K562 (cell line): Measurements from ENCODE around the gene ALS2.

ENCODE experiments used
- CTCF ChIP-seq, 3 experiments: IDR thresholded peaks in 2 of 3; conservative IDR thresholded peaks in 1 of 3; 2 replicates each; pipeline ENCODE4 v1.5.1; 2011 to 2012; ENCODE audit warnings: low read length in 3 of 3, mild to moderate bottlenecking in 3 of 3, control low read depth in 2 of 3, improper control_type of control experiment in 1 of 3, inconsistent platforms in 1 of 3, low read depth in 1 of 3, mixed read lengths in 1 of 3, moderate library complexity in 1 of 3; ENCODE audit not compliant: insufficient read depth in 2 of 3
- L3MBTL2 ChIP-seq: fragments of 450-650 bp; IDR thresholded peaks from 2 replicates; pipeline ENCODE4 v1.6.1; 2016; ENCODE audit warnings: mild to moderate bottlenecking, moderate library complexity
- NCOA2 ChIP-seq, 2 experiments: fragments of 450-650 bp; IDR thresholded peaks; 2 replicates each; pipeline ENCODE4 v1.6.1; 2018; ENCODE audit warnings: mild to moderate bottlenecking in 2 of 2, moderate library complexity in 1 of 2; ENCODE audit not compliant: partially characterized antibody in 2 of 2
- PHF8 ChIP-seq: fragments of 200-600 bp; sonication (generic); IDR thresholded peaks from 2 replicates; pipeline ENCODE4 v1.6.1; 2012; ENCODE audit warnings: mixed run types, mild to moderate bottlenecking, inconsistent platforms, low read length, moderate library complexity, borderline replicate concordance
- POLR2A ChIP-seq: fragments of 450-650 bp; conservative IDR thresholded peaks from 2 replicates; pipeline ENCODE4 v1.6.1; 2016
- SMARCA5 ChIP-seq: fragments of 450-650 bp; IDR thresholded peaks from 2 replicates; pipeline ENCODE4 v1.6.1; 2016
- ZNF143 ChIP-seq: sonication (generic); formaldehyde crosslinking; IDR thresholded peaks from 2 replicates; pipeline ENCODE4 v1.9.0; 2022; ENCODE audit warnings: mild to moderate bottlenecking, missing genetic modification reagents
- ZNF274 ChIP-seq: IDR thresholded peaks from 2 replicates; pipeline ENCODE4 v1.6.1; 2011; ENCODE audit warnings: low read depth, mild to moderate bottlenecking, low read length, moderate library complexity, borderline replicate concordance
- ZZZ3 ChIP-seq: fragments of 450-650 bp; IDR thresholded peaks from 2 replicates; pipeline ENCODE4 v1.6.1; 2016; ENCODE audit warnings: antibody characterized with exemption, mild to moderate bottlenecking, moderate library complexity

GRCh38 chr2:201707753-201708152 is 73.0 kb downstream of the ALS2 start:
- TF ChIP-seq L3MBTL2 (no peak), PHF8 (no peak), ZNF274 (no peak), CTCF (IDR thresholded peaks at IDR 0.05 in 2 of 3, conservative IDR thresholded peaks at IDR 0.05 in 1 of 3; ENCODE audit: insufficient read depth in 2 of 3, low read depth in 1 of 3, low read length in 3 of 3) (peak in 1 of 3 experiments; percentile 19; a peak in 1 of 6 replicates), SMARCA5 (no peak), POLR2A (no peak), ZZZ3 (no peak), ZNF143 (no peak), NCOA2 (IDR thresholded peaks at IDR 0.05; ENCODE audit: partially characterized antibody in 2 of 2) (no peak)
